SH-SY5Y (cell line): ENCODE results near the gene IGF2R.

Experiments used
- GATA2 ChIP-seq: IDR thresholded peaks from 2 replicates; pipeline ENCODE4 v1.6.1; 2011; ENCODE audit warnings: mild to moderate bottlenecking, low read depth, low read length
- GATA3 ChIP-seq: IDR thresholded peaks from 2 replicates; pipeline ENCODE4 v1.6.1; 2011; ENCODE audit warnings: low read depth, mild to moderate bottlenecking, low read length, moderate library complexity

Gene IGF2R

DNA sequence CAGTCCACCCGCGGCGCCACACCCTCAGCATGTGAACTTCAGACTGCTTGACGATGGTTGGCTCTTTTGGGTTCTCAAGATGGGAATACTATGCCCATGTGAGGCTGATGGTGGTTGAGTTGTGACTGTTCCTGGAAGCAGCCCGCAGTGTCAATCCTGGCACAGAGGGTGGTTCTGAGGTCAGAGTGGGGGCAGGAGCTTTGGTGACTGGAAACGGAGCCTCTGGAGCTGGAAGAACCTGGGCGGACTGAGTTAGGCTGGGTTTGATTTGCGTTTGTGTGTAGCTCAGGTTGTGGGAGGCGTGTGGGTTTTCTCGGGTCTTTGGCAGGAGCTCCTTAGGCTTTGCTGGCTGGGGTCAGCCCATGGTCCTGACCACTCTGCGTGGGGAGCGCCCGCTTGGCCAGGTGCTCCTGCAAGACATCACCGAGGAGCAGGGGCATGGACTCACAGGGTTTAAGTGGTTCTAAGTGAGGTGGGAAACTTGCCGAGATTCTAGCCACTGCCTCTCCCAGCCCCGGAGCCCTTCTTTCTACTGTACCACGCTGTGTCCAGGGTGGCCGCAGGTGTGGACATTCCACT lies 115.4 kb downstream of the IGF2R start:
- TF ChIP-seq GATA2 = no peak
- TF ChIP-seq GATA3 = no peak

DNA sequence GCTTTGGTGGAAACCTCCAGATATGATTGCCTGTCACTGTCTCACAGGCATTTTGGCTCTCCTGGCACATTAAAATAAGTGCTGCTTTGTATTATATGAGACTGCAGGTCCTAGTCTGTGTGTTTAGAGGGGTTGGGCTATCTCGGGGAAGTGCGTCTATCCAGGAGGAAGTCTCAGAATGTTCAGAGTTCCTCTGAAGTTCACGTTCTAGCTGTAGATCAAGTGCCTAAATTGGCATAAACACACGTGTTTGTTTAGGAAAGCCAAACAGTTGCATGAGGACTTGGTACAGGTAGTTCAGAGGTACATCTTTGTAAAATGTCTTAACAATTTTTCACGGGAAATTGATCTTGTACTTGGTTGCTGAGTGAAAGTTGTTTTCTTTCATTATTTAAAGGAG lies 116.3 kb downstream of the IGF2R start:
- TF ChIP-seq GATA2 = no peak
- TF ChIP-seq GATA3 = no peak

GRCh38 chr6:160085713-160086505 lies 117.0 kb downstream of the IGF2R start:
- TF ChIP-seq GATA2 (no peak), GATA3 (no peak)

DNA sequence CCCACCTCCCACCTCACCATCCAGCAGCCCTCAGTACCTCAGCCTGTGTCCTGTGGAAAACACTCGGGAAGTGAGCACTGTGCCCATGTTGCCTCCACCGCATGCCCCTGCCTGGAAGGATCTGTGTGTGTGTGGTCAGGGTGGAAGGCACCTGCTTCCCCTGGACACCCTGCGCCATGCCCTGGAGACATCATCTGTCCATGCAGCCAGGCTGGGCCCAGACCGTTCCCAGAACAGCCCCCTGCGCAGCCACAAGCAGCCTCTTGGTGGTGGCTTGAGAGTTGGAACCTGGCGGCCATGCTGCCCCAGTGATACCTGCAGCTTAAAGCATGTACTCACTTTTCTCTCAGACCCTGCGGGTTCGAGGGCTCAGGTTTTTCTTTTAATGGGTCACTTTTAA lies 117.9 kb downstream of the IGF2R start:
- TF ChIP-seq GATA3 (no peak), GATA2 (no peak)

DNA sequence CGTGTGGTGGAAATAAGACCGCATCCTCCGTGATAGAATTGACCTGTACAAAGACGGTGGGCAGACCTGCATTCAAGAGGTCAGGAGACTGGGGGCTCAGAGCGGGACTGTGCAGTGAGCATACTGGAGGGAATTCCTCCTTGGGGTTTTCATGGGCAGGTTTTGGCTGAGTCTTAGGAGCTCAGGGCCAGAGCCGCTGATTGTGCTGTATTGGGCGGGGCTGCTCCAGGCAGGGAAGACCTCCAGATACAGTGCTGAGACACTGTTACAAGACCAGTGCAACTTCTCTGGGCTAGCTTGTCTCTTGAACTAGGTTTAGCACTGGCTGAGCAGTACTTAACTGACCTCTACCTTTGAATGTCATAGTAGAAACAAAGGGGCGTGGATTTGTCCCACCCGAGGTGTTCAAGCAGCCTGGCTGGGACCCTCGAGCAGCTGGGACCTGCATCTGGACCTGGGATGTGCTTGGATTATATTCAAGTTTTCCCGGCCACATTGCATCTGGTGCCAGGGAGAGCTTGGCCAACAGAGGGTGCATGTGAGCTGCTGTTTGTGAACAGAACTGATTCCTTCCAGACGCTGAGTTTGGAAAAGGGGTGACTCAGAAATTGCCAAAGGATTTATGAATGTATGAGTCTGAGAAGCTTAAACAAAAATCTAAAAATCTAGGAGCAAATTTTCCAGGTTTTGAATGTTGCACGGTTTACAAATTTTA lies 119.3 kb downstream of the IGF2R start:
- no peak for TF ChIP-seq GATA2
- TF ChIP-seq GATA3 = no peak

- TF ChIP-seq GATA3 = no peak
- no peak for TF ChIP-seq GATA2
Measured at GRCh38 chr6:160088784-160089533, 120.1 kb downstream of the IGF2R start.

DNA sequence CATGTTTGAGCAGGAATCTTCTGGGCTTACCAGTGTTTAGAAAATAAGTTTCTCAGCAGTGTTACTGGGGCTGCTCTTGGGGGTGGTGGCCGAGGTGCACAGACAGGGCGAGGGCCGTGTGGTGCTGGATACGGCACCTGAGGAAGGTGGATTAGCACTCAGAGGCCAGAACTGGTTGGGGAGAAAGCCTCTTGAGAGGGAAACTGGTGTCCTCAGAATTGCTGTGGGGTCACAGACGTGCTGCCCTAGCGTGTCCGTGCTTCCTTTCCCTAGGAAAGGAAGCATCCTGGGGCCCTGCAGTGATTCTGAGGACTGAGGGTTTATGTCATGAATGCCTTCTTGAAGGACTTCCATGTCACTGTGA lies 120.6 kb downstream of the IGF2R start:
- no peak for TF ChIP-seq GATA2
- no peak for TF ChIP-seq GATA3

- TF ChIP-seq GATA3 (no peak), GATA2 (no peak)
Measured at GRCh38 chr6:160092602-160093001, 123.7 kb downstream of the IGF2R start.

DNA sequence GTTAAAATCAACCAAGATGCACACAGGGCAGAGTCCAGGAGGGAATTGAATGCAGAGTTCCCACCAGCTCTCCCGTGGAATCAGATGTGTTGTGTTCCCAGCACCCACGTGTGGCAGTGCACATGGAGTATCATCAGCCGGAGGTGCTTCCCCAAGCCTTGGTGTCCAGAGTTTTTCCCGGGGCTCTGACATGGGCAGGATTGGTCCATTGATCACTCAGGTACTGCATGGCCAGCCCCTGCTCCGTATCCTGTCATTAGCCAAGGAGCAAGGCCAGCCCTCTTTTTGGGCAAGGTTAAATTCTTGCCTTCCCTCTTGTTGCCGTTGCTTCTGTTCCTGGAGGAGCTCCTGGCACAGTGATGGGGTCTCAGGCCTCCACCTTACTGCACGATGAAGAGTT lies 124.2 kb downstream of the IGF2R start:
- TF ChIP-seq GATA3 = no peak
- TF ChIP-seq GATA2 = no peak

- no peak for TF ChIP-seq GATA3
- TF ChIP-seq GATA2 = no peak
Measured at GRCh38 chr6:160093946-160094345, 125.1 kb downstream of the IGF2R start.

DNA sequence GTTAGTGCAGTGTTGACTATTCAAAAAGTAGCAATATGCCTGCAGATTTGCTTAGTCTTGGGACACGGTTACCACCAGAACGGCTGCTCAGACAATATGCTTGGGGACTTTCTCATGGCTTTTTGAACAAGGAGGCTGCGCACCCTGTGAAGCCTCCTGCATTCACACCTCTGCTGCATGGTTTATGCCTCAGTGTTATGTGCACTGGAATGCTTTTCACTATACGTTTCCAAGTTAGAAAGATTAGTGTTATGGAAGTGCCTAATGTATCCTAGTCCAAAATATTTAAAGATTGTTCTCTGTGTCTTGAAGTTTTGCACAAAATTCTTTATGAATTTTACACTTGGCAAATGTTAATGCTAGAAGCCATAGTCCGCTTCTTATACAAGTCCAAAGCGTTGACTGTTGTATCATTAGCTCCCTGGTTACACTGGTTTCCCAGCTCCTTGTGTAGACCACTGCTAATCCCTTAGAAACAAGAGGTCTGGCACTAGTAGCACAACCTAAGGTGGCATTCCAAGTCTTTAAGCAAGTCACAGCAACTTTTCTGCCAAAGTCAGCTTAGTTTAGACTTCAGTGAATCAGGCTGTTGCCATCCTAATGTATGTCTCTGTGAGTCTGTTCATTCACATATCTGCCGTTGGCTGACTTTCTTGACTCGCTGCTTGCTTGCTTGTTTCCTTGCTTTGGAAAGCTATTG lies 126.4 kb downstream of the IGF2R start:
- no peak for TF ChIP-seq GATA2
- TF ChIP-seq GATA3 = no peak

- no peak for TF ChIP-seq GATA3
- no peak for TF ChIP-seq GATA2
Measured at GRCh38 chr6:160101277-160102205, 132.7 kb downstream of the IGF2R start.

DNA sequence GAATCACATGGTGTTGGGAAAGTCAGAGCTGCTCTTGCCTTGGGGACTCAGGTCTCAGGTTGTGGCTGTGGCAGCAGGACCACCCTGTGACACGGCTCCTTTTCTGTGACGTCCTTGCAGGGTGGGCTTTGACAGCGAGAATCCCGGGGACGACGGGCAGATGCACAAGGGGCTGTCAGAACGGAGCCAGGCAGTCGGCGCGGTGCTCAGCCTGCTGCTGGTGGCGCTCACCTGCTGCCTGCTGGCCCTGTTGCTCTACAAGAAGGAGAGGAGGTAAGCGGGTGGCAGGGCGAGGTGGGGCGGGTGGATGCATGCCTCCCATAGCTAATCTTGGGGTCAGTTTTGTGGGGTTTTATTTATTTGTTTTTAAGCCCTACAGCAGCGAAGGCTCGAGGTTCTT lies 133.5 kb downstream of the IGF2R start:
- TF ChIP-seq GATA3 (no peak), GATA2 (no peak)

DNA sequence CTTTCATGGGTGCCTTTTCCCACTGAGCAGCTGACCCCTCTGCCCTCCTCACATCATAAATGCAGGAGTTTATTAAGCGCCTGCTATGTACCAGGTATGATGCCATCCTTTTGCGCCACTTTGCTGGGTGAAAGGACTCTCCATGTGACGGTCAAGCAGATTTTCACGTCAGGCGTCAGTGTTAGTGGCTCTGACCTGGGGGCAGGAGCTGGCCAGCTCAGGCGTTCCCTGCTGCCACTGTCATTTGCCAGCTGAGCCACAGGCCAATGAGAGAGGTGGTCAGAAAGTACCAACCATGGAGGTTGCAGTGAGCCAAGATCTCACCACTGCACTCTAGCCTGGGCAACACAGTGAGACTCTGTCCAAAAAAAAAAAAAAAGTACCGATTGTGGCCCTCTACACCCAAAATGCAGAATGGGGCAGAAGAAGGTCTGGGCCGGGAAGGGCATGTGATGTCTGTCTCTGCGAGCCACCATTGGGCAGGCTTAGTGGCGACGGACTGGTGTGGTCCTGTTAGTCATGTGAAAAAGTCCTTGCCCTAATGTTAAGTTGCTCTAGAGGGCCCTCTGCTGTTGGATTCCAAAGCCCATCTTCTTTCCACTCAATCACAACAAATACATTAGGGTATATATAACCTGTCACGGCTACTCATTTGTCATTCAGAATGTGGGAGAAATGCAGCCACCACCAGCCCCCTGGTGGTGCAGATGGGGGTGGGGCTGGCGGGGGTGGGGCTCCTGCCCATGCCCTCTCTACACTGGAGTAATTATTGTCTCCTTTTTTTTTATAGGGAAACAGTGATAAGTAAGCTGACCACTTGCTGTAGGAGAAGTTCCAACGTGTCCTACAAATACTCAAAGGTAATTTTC lies 134.3 kb downstream of the IGF2R start:
- no peak for TF ChIP-seq GATA2
- TF ChIP-seq GATA3 = no peak
